ENCODE results near the gene NFIX. TPM values are rescaled to one million over a fixed set of nuclear protein-coding genes. Genes with fewer than 3 reads are reported as not detected.

Gene NFIX
- total RNA-seq (2016; rRNA removed; fragmentation: Illumina TruSeq; extraction: Trizol) (5.4 and 5.6 TPM in 2 replicates), polyA plus RNA-seq (2011; rRNA removed) (3.0 and 3.4 TPM in 2 replicates), polyA minus RNA-seq (2011; rRNA and poly(A)+ RNA removed; ENCODE audit: low replicate concordance) (0.82 and 6.2 TPM in 2 replicates), Bru-seq, nascent RNA (percentile 69 among the genes with signal in this experiment), BruChase-seq, experiment 1, labeled RNA remaining after a 6-hour chase (percentile 71 among the genes with signal in this experiment), BruChase-seq, experiment 2, labeled RNA remaining after a 2-hour chase (percentile 70 among the genes with signal in this experiment)
- 16.3 and 20.2 TPM in 2 replicates for total RNA-seq (2016; cell fraction: cytosol; rRNA removed; fragmentation: Illumina TruSeq; extraction: Trizol; ENCODE audit: low read depth)
- total RNA-seq (2016; cell fraction: insoluble cytoplasmic fraction; rRNA removed; fragmentation: Illumina TruSeq; extraction: Trizol): 4.6 and 4.7 TPM in 2 replicates
- 6.7 and 9.2 TPM in 2 replicates for total RNA-seq (2016; cell fraction: membrane; rRNA removed; fragmentation: Illumina TruSeq; extraction: Trizol)
- 4.9 and 6.0 TPM in 2 replicates for total RNA-seq (2016; cell fraction: nucleus; rRNA removed; fragmentation: Illumina TruSeq; extraction: Trizol)
- polyA plus RNA-seq (2011; cell fraction: cytosol; rRNA removed): 1.4 and 1.6 TPM in 2 replicates
- 11.0 and 14.0 TPM in 2 replicates for polyA plus RNA-seq (2011; cell fraction: nucleus; rRNA removed)
- polyA plus RNA-seq (2012): 9.0 and 12.2 TPM in 2 replicates
- polyA plus RNA-seq (2016; cell fraction: cytosol; fragmentation: Illumina TruSeq; extraction: Trizol; ENCODE audit: low read depth): 0.70 and 0.93 TPM in 2 replicates
- 8.8 and 11.9 TPM in 2 replicates for polyA plus RNA-seq (2016; cell fraction: insoluble cytoplasmic fraction; fragmentation: Illumina TruSeq; extraction: Trizol; ENCODE audit: low read depth)
- polyA plus RNA-seq (2016; cell fraction: membrane; fragmentation: Illumina TruSeq; extraction: Trizol; ENCODE audit: low read depth): 3.1 and 4.9 TPM in 2 replicates
- polyA plus RNA-seq (2016; cell fraction: nucleus; fragmentation: Illumina TruSeq; extraction: Trizol; ENCODE audit: insufficient read depth, low read depth): 14.6 and 14.7 TPM in 2 replicates
- 5.0 and 6.2 TPM in 2 replicates for polyA minus RNA-seq (2011; cell fraction: cytosol; rRNA and poly(A)+ RNA removed)
- polyA minus RNA-seq (2011; cell fraction: nucleus; rRNA and poly(A)+ RNA removed): 6.8 and 7.7 TPM in 2 replicates
- long read RNA-seq, experiment 1, partial matches to known transcripts: 0 of 1 reads
- long read RNA-seq, experiment 1, other reads (novel, unspliced or antisense): 1 of 1 reads
- long read RNA-seq, experiment 2, partial matches to known transcripts: 0 of 62 reads
- long read RNA-seq, experiment 2, other reads (novel, unspliced or antisense): 59 of 62 reads

DNA sequence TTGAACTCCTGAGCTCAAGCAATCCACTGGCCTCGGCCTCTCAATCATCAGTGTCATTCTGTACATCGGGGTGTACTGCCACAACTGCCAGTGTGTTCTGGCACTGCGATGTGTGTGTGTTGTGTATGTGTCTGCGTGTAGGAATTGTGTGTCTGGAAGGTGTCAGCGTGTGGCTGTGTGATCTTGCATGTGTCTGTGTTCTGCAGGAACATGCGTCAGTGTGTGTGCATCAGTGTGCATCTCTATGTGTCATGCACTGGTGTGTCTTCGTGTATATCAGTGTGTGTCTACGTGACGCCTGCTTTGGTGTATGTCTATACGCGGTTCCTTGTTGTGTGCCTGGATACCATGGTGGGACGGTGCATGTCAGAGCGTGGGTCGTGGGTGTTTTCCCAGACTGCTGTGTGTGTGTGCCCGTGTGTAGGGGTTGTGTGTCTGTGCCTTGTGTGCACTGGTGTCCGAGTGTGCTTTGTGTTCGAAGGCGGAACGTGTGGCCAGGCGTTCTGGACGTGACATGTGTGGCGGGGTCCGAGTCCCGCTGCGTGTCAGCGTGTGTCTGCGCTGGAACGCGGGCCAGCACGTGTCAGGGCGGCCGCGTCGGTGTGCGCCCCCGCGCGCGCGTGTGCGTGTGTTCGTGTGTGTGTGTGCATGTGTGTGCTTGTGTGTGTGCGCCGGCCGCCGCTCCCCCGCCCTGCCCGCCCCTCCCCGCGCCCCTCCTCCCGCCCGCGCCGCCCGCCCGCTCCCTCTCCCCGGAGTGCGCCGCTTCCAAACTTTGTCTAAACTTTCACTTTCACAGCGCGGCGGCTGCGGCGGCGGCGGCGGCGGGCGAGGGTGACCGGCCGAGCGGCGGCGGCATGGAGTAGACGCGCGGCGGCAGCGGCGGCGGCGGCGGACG is at the start of gene NFIX:
Gene NFIX, plus strand, starts transcription at position 775 of the 895 bp plus-strand sequence. CDS start 363 bp downstream, outside the sequence.
- Histone ChIP-seq H3K36me3 (replicated peaks in 1 of 2; ENCODE audit: control insufficient read depth in 1 of 2, insufficient read depth in 2 of 2, low read length in 2 of 2) (peaks cover 3 to 10% of the 10 kb centered on the region in 2 experiments; a peak in 4 of 5 replicates), H4K20me1 (ENCODE audit: insufficient read depth, low read length) (peaks cover 3% of the 10 kb centered on the region; the same call in 1 of the 2 replicates), H3K4me2 (ENCODE audit: low read depth, low read length) (peak within 1 kb of the TSS; percentile 98), H3K27me3 (ENCODE audit: control insufficient read depth in 1 of 2, insufficient read depth in 2 of 2, low read length in 2 of 2) (no peaks in the 10 kb centered on the region), H3K9ac (ENCODE audit: insufficient read depth, low read depth, low read length) (peak within 1 kb of the TSS; percentile 78), H3K79me2 (ENCODE audit: insufficient read depth, low read length) (peaks cover 23% of the 10 kb centered on the region), H3K4me3 (replicated peaks in 1 of 3; ENCODE audit: insufficient read depth in 1 of 3, low read depth in 2 of 3, low read length in 3 of 3) (peak within 1 kb of the TSS; percentile 79 to 96 (median 85); a peak in 5 of 6 replicates), H2AFZ (ENCODE audit: low read length) (no peak within 1 kb of the TSS), H3K27ac (ENCODE audit: extremely low read length, insufficient read depth, low read length) (peak within 1 kb of the TSS; percentile 58), H3K4me1 (ENCODE audit: insufficient read depth, low read length) (peaks cover 32% of the 10 kb centered on the region), H3K9me3 (ENCODE audit: low read length) (no peaks in the 10 kb centered on the region)
- BruUV-seq (replicated peaks): no TSS peak
- in situ Hi-C loops (cut with HindIII; ENCODE audit: extremely low pct_ligation_motif_present, low pct_unique_long_range_greater_than_20kb): no loop called here
- ChIA-PET CTCF (ENCODE audit: low intra/inter-chr PET ratio, low total read pairs) (no interaction called here), POLR2A (no interaction called here)
- FAIRE-seq (no peak), ATAC-seq (peak; percentile 12; the same call in 1 of the 3 replicates), DNase-seq (ENCODE audit: low spot score) (peak; percentile 24)
- 36% methylated on average over 32 of the region's 84 CpGs for WGBS (ENCODE audit: low lambda C conversion rate)
- intact Hi-C loops (cut with micrococcal nuclease; ENCODE audit: unreplicated experiment): no loop called here
- TF ChIP-seq CENPX (CRISPR knock-in tag; IDR thresholded peaks at IDR 0.05) (no peak), NKX3-1 (CRISPR knock-in tag; IDR thresholded peaks at IDR 0.05) (no peak), TOE1 (CRISPR knock-in tag; IDR thresholded peaks at IDR 0.05) (no peak), ZNF891 (CRISPR knock-in tag; IDR thresholded peaks at IDR 0.05) (0 out of 2 replicates have a peak, but pooled peaks have one; percentile 23), NR2F6 (IDR thresholded peaks at IDR 0.05) (no peak), NR2F6 (CRISPR knock-in tag; IDR thresholded peaks at IDR 0.05) (no peak), ZNF788 (CRISPR knock-in tag; IDR thresholded peaks at IDR 0.05; ENCODE audit: borderline replicate concordance) (peak; percentile 40; the same call in 1 of the 2 replicates), ZNF652 (CRISPR knock-in tag; IDR thresholded peaks at IDR 0.05; ENCODE audit: borderline replicate concordance, low read depth) (no peak)
- TF ChIP-seq, protein P1, sequence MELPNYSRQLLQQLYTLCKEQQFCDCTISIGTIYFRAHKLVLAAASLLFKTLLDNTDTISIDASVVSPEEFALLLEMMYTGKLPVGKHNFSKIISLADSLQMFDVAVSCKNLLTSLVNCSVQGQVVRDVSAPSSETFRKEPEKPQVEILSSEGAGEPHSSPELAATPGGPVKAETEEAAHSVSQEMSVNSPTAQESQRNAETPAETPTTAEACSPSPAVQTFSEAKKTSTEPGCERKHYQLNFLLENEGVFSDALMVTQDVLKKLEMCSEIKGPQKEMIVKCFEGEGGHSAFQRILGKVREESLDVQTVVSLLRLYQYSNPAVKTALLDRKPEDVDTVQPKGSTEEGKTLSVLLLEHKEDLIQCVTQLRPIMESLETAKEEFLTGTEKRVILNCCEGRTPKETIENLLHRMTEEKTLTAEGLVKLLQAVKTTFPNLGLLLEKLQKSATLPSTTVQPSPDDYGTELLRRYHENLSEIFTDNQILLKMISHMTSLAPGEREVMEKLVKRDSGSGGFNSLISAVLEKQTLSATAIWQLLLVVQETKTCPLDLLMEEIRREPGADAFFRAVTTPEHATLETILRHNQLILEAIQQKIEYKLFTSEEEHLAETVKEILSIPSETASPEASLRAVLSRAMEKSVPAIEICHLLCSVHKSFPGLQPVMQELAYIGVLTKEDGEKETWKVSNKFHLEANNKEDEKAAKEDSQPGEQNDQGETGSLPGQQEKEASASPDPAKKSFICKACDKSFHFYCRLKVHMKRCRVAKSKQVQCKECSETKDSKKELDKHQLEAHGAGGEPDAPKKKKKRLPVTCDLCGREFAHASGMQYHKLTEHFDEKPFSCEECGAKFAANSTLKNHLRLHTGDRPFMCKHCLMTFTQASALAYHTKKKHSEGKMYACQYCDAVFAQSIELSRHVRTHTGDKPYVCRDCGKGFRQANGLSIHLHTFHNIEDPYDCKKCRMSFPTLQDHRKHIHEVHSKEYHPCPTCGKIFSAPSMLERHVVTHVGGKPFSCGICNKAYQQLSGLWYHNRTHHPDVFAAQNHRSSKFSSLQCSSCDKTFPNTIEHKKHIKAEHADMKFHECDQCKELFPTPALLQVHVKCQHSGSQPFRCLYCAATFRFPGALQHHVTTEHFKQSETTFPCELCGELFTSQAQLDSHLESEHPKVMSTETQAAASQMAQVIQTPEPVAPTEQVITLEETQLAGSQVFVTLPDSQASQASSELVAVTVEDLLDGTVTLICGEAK (IDR thresholded peaks at IDR 0.05): no peak
- TF ChIP-seq, protein P1 (CRISPR knock-in tag; IDR thresholded peaks at IDR 0.05): peak; percentile 20; the same call in 1 of the 2 replicates
